CD14-positive monocyte (primary cell): Measurements from ENCODE around the gene TP53RK. TPM values are rescaled to one million over a fixed set of nuclear protein-coding genes. Genes with fewer than 3 reads are reported as not detected.

Experiments
- DNase-seq, 3 donors: peaks; one replicate each; pipeline ENCODE4 v3.0.0-alpha.2; 2011 to 2022
- H2AFZ ChIP-seq: 2 replicates; pipeline ENCODE4 v1.6.0; 2012; ENCODE audit warnings: mild to moderate bottlenecking, low read depth, low read length, inconsistent platforms; ENCODE audit not compliant: insufficient read depth, poor library complexity, severe bottlenecking
- H3K27ac ChIP-seq, 2 donors: 1 replicate in 1 of 2; 2 replicates in 1 of 2; pipeline ENCODE4 v1.5.1; 2012 to 2013; ENCODE audit warnings: low read length in 2 of 2, control low read depth in 1 of 2, inconsistent platforms in 1 of 2, low read depth in 1 of 2, mild to moderate bottlenecking in 1 of 2
- H3K27me3 ChIP-seq, 2 donors: one replicate each; pipeline versions ENCODE4 v1.6.0 to v1.6.1; 2011 to 2013; ENCODE audit warnings: low read length in 2 of 2; ENCODE audit not compliant: control insufficient read depth in 2 of 2, insufficient read depth in 2 of 2
- H3K36me3 ChIP-seq, 2 donors: replicated peaks in 1 of 2; 1 replicate in 1 of 2; 2 replicates in 1 of 2; pipeline versions ENCODE4 v1.5.1 to v1.6.1; 2012 to 2013; ENCODE audit warnings: low read length in 2 of 2, control low read depth in 1 of 2, inconsistent platforms in 1 of 2, mild to moderate bottlenecking in 1 of 2; ENCODE audit not compliant: insufficient read depth in 2 of 2, control insufficient read depth in 1 of 2
- H3K4me1 ChIP-seq, 2 donors: 1 replicate in 1 of 2; 2 replicates in 1 of 2; pipeline versions ENCODE4 v1.5.1 to v1.6.1; 2012 to 2013; ENCODE audit warnings: low read length in 2 of 2, control low read depth in 1 of 2, inconsistent platforms in 1 of 2, mild to moderate bottlenecking in 1 of 2, moderate library complexity in 1 of 2; ENCODE audit not compliant: insufficient read depth in 2 of 2, control insufficient read depth in 1 of 2
- H3K4me2 ChIP-seq: replicated peaks from 2 replicates; pipeline ENCODE3; 2012; ENCODE audit warnings: low read length, moderate library complexity, mild to moderate bottlenecking; ENCODE audit not compliant: poor library complexity, severe bottlenecking; ENCODE audit errors: extremely low read depth
- H3K4me3 ChIP-seq, 3 experiments: fragments of 200-600 bp in 1 of 3; sonication (generic) in 1 of 3; replicated peaks in 1 of 3; 1 replicate in 2 of 3; 2 replicates in 1 of 3; pipeline ENCODE4 v1.5.1; 2011 to 2013; ENCODE audit warnings: low read length in 3 of 3, mild to moderate bottlenecking in 3 of 3, control low read depth in 2 of 3, low read depth in 2 of 3, inconsistent platforms in 1 of 3, moderate library complexity in 1 of 3
- H3K79me2 ChIP-seq: 2 replicates; pipeline ENCODE4 v1.6.0; 2012; ENCODE audit warnings: mild to moderate bottlenecking, control low read depth, inconsistent platforms, low read length, moderate library complexity; ENCODE audit not compliant: insufficient read depth
- H3K9ac ChIP-seq: 2 replicates; pipeline ENCODE4 v1.6.0; 2017; ENCODE audit warnings: low read length, mild to moderate bottlenecking; ENCODE audit not compliant: insufficient read depth, poor library complexity, severe bottlenecking
- H3K9me3 ChIP-seq, 2 donors: replicated peaks in 1 of 2; 1 replicate in 1 of 2; 2 replicates in 1 of 2; pipeline versions ENCODE4 v1.5.1 to v1.6.1; 2012 to 2013; ENCODE audit warnings: low read length in 2 of 2, control low read depth in 1 of 2; ENCODE audit not compliant: control insufficient read depth in 1 of 2, insufficient read depth in 1 of 2
- H4K20me1 ChIP-seq: 2 replicates; pipeline ENCODE4 v1.6.0; 2012; ENCODE audit warnings: mild to moderate bottlenecking, low read length, control low read depth, moderate library complexity; ENCODE audit not compliant: insufficient read depth
- H3K27ac Mint-ChIP-seq, 7 donors: one replicate each; pipeline ENCODE4 v1.8.0; 2020; ENCODE audit warnings: mild to moderate bottlenecking in 7 of 7, mixed read lengths in 7 of 7, moderate library complexity in 6 of 7, inconsistent platforms in 2 of 7
- H3K27me3 Mint-ChIP-seq, 3 donors: one replicate each; pipeline ENCODE4 v1.8.0; 2021 to 2022; ENCODE audit warnings: low read depth in 3 of 3, mild to moderate bottlenecking in 3 of 3, mixed read lengths in 3 of 3, moderate library complexity in 3 of 3, inconsistent platforms in 1 of 3
- H3K36me3 Mint-ChIP-seq, 2 donors: one replicate each; pipeline ENCODE4 v1.8.0; 2020; ENCODE audit warnings: mixed read lengths in 2 of 2, inconsistent platforms in 1 of 2, mild to moderate bottlenecking in 1 of 2
- H3K4me1 Mint-ChIP-seq: one replicate; pipeline ENCODE4 v1.8.0; 2020; ENCODE audit warnings: mild to moderate bottlenecking, mixed read lengths
- H3K4me3 Mint-ChIP-seq, 2 donors: one replicate each; pipeline ENCODE4 v1.8.0; 2020; ENCODE audit warnings: mild to moderate bottlenecking in 2 of 2, mixed read lengths in 2 of 2, moderate library complexity in 1 of 2
- H3K9me3 Mint-ChIP-seq, 7 donors: one replicate each; pipeline ENCODE4 v1.8.0; 2020 to 2022; ENCODE audit warnings: mixed read lengths in 7 of 7, mild to moderate bottlenecking in 6 of 7, moderate library complexity in 6 of 7, inconsistent platforms in 2 of 7
- WGBS: methylation state at CpG from one replicate; pipeline ENCODE4 v1.1.5; 2013; ENCODE audit warnings: missing lambda C conversion rate; ENCODE audit not compliant: insufficient coverage; 5-methylcytosine and 5-hydroxymethylcytosine counted together
- intact Hi-C, 2 donors: fragments of 100-400 bp; cut with micrococcal nuclease; formaldehyde crosslinking; loops; one replicate each; pipeline versions ENCODE4 v1.15.0 to v1.15.1; 2023
- polyA plus RNA-seq, 3 donors: library from polyadenylated mRNA; depleted of rRNA in 1 of 3; unstranded in 2 of 3; stranded (reverse) in 1 of 3; fragments of 300-500 nt in 2 of 3; fragments of >200 nt in 1 of 3; fragmentation: Illumina TruSeq in 2 of 3; gene quantifications; 1 replicate in 2 of 3; 2 replicates in 1 of 3; pipeline ENCODE4 v1.2.3, GENCODE V29; 2012 to 2021
- TF ChIP-seq, protein P1 (sequence below): fragments of 200-600 bp; IDR thresholded peaks from one replicate; pipeline ENCODE4 v1.8.0; 2022; ENCODE audit warnings: antibody characterized with exemption, mild to moderate bottlenecking

Gene TP53RK
- polyA plus RNA-seq, 3 donors = 1.4 to 10.9 (median 9.5) TPM

DNA sequence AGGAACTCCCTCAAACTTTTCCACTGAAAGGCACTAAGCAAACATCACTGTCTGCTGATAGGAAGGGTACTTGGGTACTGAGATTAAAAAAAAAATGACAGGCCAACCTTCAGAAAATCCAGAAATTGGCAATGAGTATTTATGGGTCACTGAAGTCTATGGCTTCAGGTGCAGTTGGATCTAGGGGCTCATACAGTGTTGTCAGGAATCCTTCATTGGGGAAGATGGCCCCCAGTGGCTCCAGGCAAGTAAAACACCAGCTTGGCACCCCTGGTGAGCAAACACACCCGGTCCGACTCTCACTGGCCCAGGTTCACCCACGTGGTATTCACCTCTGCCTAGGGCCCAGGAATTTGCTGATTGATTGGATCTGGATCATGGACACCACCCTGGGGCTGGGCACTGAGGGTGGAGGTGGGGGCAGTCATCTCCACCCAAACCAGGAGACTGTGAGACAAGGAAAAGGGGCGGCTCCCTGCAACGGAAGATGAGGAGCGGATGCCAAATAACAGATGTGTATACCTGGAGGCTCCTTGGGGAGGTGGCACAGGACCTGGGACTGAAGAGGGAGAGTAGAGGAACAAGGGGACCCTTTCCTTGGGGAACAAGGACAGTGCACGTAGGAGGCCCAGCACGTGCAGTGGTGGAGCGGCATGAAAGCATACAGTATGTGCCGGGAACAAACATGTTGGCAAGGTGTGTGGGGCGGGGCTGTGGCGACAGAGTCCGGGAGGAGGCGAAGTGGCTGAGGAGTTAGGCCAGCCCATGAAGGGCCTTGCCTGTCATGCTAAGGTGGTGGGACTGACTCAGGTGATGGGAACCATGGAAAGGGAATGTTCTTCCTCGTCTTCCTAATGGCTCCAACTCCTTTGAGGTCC, 25.0 kb upstream of the TP53RK start:
- H3K9me3 ChIP-seq = no peaks in the 10 kb centered on the region
- no peak for DNase-seq
- Mint-ChIP-seq H3K27ac (peak overlapping the region in 1 of 7 donors; percentile 72), H3K9me3 (peaks cover 0 to 6% (median 0%) of the 10 kb centered on the region in 7 donors), H3K27me3 (peaks cover 15 to 25% (median 16%) of the 10 kb centered on the region in 3 donors), H3K4me3 (no peak overlapping the region), H3K4me1 (peaks cover 9% of the 10 kb centered on the region), H3K36me3 (no peaks in the 10 kb centered on the region)
- no peak overlapping the region for H3K4me2 ChIP-seq
- no peaks in the 10 kb centered on the region for H3K36me3 ChIP-seq
- H3K4me1 ChIP-seq = peaks cover 5 to 10% of the 10 kb centered on the region in 2 donors
- H3K9ac ChIP-seq = no peak overlapping the region
- no peaks in the 10 kb centered on the region for H3K79me2 ChIP-seq
- intact Hi-C loops = no loop called here
- 92% methylated on average over 13 of the region's 15 CpGs for WGBS
- no peak overlapping the region for H3K27ac ChIP-seq
- no peak overlapping the region for H2AFZ ChIP-seq
- H3K4me3 ChIP-seq = no peak overlapping the region
- peaks cover 0 to 9% of the 10 kb centered on the region in 2 donors for H3K27me3 ChIP-seq
- no peaks in the 10 kb centered on the region for H4K20me1 ChIP-seq
- TF ChIP-seq, protein P1, sequence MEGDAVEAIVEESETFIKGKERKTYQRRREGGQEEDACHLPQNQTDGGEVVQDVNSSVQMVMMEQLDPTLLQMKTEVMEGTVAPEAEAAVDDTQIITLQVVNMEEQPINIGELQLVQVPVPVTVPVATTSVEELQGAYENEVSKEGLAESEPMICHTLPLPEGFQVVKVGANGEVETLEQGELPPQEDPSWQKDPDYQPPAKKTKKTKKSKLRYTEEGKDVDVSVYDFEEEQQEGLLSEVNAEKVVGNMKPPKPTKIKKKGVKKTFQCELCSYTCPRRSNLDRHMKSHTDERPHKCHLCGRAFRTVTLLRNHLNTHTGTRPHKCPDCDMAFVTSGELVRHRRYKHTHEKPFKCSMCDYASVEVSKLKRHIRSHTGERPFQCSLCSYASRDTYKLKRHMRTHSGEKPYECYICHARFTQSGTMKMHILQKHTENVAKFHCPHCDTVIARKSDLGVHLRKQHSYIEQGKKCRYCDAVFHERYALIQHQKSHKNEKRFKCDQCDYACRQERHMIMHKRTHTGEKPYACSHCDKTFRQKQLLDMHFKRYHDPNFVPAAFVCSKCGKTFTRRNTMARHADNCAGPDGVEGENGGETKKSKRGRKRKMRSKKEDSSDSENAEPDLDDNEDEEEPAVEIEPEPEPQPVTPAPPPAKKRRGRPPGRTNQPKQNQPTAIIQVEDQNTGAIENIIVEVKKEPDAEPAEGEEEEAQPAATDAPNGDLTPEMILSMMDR = no peak

DNA sequence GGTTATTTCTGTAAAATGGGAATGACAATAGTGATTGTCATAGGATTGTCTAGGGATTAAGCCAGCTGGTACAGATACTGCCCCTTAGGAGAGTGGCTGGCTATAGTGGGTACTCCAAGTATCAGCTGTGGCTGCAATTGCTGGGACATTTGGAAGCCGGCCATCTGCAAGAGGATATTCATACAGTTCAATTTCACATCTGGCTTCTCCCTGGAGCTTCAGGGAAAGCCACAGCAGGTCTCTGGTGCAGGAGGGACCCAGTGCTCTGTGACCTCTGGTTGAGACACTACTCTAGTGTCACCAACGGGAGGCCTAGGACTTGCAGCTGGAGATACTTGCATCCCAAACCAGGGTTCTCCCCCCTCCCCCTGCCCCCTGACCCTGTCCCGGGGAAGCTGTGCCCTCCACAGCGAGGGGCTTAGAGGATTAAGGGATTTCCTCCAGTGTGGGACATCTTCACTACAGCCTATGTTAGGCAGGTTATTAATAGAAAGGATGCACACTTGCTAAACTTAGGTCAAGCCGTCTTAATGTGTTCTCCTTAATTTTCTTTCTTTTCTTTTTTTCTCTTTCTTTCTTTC, 22.9 kb upstream of the TP53RK start:
- H3K27me3 ChIP-seq = peaks cover 2 to 22% of the 10 kb centered on the region in 2 donors
- 100% methylated on average over 2 of the region's 5 CpGs for WGBS
- no peaks in the 10 kb centered on the region for H4K20me1 ChIP-seq
- no peaks in the 10 kb centered on the region for H3K79me2 ChIP-seq
- peaks cover 5 to 11% of the 10 kb centered on the region in 2 donors for H3K4me1 ChIP-seq
- no peak overlapping the region for H3K4me3 ChIP-seq
- Mint-ChIP-seq H3K27ac (no peak overlapping the region), H3K4me3 (no peak overlapping the region), H3K4me1 (peaks cover 13% of the 10 kb centered on the region), H3K9me3 (peaks cover 0 to 13% (median 0%) of the 10 kb centered on the region in 7 donors), H3K27me3 (peaks cover 23 to 33% (median 28%) of the 10 kb centered on the region in 3 donors), H3K36me3 (peaks cover 0 to 3% of the 10 kb centered on the region in 2 donors)
- intact Hi-C loops = no loop called here
- no peak overlapping the region for H3K9ac ChIP-seq
- no peaks in the 10 kb centered on the region for H3K9me3 ChIP-seq
- no peak overlapping the region for H3K27ac ChIP-seq
- no peaks in the 10 kb centered on the region for H3K36me3 ChIP-seq
- H2AFZ ChIP-seq = no peak overlapping the region
- no peak for DNase-seq
- TF ChIP-seq, protein P1 = no peak
- H3K4me2 ChIP-seq = no peak overlapping the region
